Peyer's patch (tissue), 4 donors: ENCODE results near the gene LGALS9C.
"Not testable (repeated sequence)": the region's sequence is repeated elsewhere in the genome, so short reads cannot be mapped to it uniquely, and the experiment has no call there.

Source experiments
- POLR2A ChIP-seq, 2 donors: fragments of 450-650 bp; IDR thresholded peaks; one replicate each; pipeline ENCODE4 v1.5.1; 2017; ENCODE audit warnings: antibody characterized with exemption in 2 of 2, mild to moderate bottlenecking in 2 of 2, moderate library complexity in 2 of 2
- TF ChIP-seq, protein P1 (sequence below), 6 experiments: fragments of 450-650 bp in 4 of 6; fragments of 200-600 bp in 2 of 6; sonication (generic) in 1 of 6; IDR thresholded peaks; one replicate each; pipeline ENCODE4 v1.5.1; 2017 to 2019; ENCODE audit warnings: antibody characterized with exemption in 6 of 6, mild to moderate bottlenecking in 3 of 6, moderate library complexity in 1 of 6

DNA sequence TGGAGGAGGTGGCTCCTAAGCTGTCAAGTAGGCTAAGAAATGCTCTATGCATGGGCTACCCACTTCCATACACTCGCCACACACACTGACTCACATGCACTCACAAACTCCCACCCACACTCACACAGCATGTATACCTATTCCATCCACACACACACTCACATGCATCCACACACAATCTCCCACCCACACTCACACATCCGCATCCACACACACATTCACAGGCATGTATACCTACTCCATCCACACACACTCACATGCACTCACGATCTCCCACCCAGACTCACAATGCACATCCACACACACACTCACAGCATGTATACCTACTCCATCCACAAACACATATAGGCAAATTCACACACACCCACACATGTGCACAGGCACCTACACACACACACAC lies 32.1 kb downstream of the LGALS9C start:
- TF ChIP-seq, protein P1, sequence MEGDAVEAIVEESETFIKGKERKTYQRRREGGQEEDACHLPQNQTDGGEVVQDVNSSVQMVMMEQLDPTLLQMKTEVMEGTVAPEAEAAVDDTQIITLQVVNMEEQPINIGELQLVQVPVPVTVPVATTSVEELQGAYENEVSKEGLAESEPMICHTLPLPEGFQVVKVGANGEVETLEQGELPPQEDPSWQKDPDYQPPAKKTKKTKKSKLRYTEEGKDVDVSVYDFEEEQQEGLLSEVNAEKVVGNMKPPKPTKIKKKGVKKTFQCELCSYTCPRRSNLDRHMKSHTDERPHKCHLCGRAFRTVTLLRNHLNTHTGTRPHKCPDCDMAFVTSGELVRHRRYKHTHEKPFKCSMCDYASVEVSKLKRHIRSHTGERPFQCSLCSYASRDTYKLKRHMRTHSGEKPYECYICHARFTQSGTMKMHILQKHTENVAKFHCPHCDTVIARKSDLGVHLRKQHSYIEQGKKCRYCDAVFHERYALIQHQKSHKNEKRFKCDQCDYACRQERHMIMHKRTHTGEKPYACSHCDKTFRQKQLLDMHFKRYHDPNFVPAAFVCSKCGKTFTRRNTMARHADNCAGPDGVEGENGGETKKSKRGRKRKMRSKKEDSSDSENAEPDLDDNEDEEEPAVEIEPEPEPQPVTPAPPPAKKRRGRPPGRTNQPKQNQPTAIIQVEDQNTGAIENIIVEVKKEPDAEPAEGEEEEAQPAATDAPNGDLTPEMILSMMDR (IDR thresholded peaks at IDR 0.05), result not testable (repeated sequence)
- TF ChIP-seq POLR2A (IDR thresholded peaks at IDR 0.05), result not testable (repeated sequence)
